IPS-11a (cell line): ENCODE results near the gene SCART1.
"Not testable (repeated sequence)": the region's sequence is repeated elsewhere in the genome, so short reads cannot be mapped to it uniquely, and the experiment has no call there.

Experiments
- H3K4me3 ChIP-seq: one replicate; pipeline ENCODE4 v1.5.1; 2013; ENCODE audit warnings: low read depth, low read length, control low read depth

Gene SCART1

GRCh38 chr10:133431888-133432613 is 21.7 kb upstream of the SCART1 start:
- H3K4me3 ChIP-seq = not testable (repeated sequence)

DNA sequence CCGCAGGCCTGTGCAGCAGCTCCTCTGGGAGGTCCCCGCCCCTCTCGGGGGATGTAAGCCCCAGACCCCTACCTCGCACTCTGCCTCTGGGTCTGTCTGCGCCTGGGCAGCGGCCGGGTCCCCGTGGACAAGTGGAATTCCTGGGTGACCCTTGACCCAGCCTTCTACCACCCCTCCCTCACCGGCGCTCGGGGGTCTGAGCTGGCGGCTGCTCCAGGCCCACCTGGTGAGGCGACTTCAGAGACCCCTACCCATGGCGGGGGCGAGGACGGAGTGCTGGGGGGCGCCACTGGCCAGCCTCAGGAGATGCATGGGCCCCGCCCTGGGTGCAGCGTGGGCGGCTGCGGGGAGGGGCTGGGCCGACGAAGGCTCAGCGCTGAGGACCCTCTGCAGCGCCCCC is 21.0 kb upstream of the SCART1 start:
- H3K4me3 ChIP-seq = not testable (repeated sequence)

DNA sequence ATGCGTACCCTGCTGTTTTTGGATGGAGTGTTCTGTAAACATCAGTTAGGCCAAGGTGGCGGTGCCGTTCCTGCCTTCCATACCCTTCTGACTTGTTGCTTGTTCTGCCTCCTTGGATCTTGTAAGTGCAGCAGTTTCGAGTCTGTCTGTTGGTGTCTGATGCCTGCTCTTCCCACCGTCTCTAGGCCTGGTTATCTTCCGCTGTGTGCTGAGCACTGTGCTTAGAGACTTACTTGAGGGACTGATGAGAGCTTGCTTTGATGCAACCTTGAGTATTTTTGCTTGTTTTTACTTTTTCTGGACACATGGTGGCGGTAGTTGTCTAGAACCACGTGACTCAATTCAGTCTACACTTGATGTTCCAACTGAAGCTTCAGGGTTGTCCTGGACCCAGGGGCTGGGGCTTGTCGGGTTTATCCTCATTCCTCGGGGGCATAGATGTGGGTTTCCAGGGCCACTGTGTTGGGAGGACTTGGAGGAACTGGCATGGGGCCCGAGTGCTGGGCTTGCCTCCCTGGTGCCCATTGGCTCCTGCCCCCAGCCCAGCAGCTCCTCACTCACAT is 15.0 kb upstream of the SCART1 start:
- no peak overlapping the region for H3K4me3 ChIP-seq

DNA sequence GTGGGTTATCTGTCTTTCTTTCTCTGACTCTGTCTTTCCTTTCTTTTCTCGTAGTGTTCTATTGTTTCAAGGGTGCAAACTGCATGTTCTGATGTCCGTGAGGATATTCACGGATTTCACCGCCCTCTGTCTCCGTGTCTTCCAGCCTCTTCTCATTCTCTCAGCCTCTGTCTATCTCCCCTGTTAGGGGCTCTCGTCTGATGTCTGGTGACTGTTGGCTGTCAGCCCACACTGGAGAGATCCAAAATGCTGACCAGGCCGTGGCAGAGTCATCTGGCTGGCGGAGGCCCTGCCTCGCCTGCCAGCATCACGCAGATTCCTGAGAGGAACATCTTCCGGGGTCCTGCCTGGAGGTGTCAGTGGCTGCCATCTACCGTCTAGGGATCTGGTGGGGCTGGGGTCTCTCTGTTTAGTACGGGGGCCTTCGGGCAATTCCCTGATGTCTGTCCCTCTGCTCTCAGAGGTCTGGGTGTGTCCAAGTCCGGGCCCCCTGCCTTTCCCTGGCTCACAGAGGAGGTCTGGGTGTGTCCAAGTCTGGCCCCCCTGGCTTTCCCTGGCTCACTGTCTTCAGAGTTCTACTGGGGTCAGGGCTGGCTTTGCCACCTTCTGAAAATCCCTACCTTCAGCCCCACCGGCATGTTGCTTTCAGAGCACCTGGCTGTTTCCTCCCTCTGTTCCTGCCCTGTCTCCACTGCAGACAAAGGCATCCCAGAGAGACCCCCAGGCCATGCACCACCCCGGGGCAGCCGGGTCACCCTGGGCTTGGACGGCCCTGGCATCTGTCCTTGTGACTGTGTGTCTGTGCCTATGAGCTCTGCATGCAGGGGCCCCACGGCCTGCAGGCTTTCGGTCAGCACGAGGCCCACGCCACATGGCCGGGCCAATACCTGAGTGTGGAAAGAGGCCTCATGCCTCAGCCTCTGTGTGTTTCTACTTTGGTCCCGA is 14.0 kb upstream of the SCART1 start:
- no peak overlapping the region for H3K4me3 ChIP-seq

DNA sequence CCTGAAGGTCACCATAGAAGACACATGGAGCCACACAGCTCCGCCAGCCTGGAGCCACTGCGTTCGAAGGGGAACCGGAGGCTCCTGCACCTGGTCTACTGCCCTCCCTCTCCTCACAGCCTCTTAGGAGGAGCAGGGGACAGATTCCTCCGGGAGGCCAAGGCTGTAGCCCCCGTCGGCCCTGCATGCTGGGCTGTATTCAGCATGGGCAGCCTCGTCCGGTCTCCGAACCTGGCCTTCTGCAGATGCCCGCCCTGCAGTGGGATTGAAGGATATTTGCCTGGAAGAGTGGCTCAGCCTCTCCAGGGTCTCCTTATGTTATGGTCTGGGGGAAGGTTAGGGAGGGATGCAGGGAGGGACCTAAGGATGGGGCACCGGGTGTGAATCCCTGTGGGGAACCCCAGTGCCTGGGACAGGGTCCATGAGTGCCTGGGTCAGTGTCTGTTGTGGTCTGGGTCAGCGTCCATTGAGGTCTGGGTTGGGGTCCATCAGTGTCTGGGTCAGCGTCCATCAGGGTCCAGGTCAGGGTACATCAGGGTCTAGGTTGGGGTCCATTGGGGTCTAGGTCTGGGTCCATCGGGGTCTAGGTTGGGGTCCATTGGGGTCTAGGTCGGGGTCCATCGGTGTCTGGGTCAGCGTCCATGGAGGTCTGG is 13.0 kb upstream of the SCART1 start:
- no peak overlapping the region for H3K4me3 ChIP-seq

GRCh38 chr10:133441356-133441755 is 12.4 kb upstream of the SCART1 start:
- not testable (repeated sequence) for H3K4me3 ChIP-seq

DNA sequence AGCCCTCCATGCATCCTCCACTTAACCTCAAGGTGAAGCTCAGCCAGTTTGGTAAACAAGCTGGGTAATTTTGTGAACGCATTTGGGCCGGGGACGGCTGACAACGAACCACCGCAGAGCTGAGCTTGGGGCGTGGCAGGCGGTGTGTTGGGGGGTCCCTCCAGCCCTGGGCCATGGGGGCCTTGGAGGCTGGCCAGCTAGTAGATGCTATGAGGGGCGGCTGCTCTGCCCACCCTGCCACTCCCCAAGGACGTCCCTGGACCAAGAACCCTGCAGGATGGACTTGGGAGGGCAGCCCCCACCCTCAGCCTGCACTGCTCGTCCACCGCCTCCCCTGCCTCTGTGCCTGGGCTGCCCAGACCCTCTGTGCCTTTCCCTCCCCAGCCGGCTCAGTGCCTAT is 12.0 kb upstream of the SCART1 start:
- H3K4me3 ChIP-seq = no peak overlapping the region

DNA sequence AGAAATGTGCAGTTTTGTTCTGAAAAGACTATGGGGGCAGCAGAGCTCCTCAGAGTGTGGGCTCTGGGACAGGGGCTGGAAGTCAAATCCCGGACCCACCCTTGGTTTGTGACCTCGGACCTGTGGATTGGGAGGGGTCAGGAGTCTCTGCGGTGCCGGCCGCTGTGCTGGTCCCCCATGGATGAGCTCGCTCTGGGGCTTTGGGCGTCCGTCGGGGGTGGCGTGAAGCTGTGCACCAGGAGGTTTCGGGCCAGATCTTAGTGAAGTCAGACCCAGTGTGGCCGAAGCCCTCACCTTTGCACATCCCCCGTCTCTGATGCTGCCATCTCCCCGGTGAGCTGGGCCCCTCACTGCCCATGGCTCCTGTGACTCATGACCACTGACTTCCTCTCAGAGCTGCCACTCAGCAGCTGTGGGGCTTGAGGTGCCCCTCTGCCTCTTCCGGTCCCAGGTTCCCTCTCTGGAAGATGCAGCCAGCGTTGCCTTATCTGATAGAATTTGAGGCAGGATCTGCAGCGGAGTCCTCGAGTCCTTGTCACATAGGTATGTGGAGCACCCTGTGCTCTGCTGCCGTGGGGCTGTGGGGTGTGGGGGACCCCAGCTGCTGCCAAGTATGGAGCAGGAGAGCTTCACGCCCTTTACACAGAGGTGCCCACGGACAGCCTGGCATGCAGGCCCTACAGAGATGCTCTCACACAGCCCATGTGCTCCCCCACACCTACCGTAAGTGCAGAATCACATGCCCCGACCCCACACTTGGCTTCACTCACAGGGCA is 11.4 kb upstream of the SCART1 start:
- H3K4me3 ChIP-seq = no peak overlapping the region

DNA sequence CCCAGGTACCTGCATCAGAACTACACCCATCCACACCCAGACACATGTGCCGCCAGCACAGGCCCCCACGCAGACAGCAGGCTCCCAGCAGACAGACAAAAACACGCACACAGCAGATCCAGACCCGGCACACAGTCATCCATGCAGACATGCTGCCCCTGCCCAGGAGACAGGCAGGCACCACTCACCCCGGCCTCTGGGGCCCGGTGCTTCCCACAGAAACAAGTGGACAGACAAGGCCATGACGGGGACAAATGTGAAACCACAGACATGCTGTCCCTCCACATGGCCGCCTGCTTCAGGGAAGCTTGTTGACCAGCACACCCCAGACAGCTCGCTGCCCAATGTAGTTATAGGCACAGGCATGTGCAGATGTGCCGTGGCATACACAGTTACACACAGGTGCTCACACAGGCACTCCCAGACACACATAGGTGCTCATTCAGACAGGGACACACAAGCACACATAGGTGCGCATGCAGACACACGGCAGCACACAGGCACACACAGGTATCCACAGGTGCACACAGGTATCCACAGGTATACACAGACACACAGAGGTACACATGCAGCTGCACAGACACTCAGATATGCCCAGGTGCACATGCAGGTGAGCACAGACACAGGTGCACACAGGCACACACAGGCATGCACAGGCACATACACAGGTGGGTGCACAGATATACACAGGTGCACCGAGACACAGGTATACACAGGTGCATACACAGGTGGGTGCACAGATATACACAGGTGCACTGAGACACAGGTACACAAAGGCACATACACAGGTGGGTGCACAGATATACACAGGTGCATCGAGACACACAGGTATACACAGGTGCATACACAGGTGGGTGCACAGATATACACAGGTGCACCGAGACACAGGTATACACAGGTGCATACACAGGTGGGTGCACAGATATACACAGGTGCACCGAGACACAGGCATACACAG is 10.5 kb upstream of the SCART1 start:
- H3K4me3 ChIP-seq = no peak overlapping the region

GRCh38 chr10:133444342-133445267 is 9.1 kb upstream of the SCART1 start:
- no peak overlapping the region for H3K4me3 ChIP-seq

- H3K4me3 ChIP-seq = no peak overlapping the region
Observed at GRCh38 chr10:133445268-133445732, 8.4 kb upstream of the SCART1 start.

GRCh38 chr10:133445751-133446708 is 7.7 kb upstream of the SCART1 start:
- H3K4me3 ChIP-seq = no peak overlapping the region

- H3K4me3 ChIP-seq = no peak overlapping the region
Observed at GRCh38 chr10:133446979-133447378, 6.8 kb upstream of the SCART1 start.

GRCh38 chr10:133448120-133448519 is 5.6 kb upstream of the SCART1 start:
- H3K4me3 ChIP-seq = no peak overlapping the region

- H3K4me3 ChIP-seq = no peak overlapping the region
Observed at GRCh38 chr10:133451346-133451745, 2.4 kb upstream of the SCART1 start.

GRCh38 chr10:133452453-133452852 is 1.3 kb upstream of the SCART1 start:
- H3K4me3 ChIP-seq = no peak overlapping the region
